HEK293 (cell line): ENCODE measurements around the gene COL9A3.

Source experiments
- CTCF ChIA-PET: fragments of 350-600 bp; formaldehyde crosslinking; extraction: SDS; loops from one replicate; lab custom pipeline; 2021; ENCODE audit warnings: antibody characterized with exemption; lab: Yijun Ruan, JAX
- POLR2A ChIA-PET: fragments of 300-600 bp; formaldehyde crosslinking; extraction: SDS; loops from one replicate; lab custom pipeline; 2020; ENCODE audit warnings: antibody characterized with exemption, inconsistent platforms; lab: Yijun Ruan, JAX
- H3K27ac ChIP-seq: fragments of 200-500 bp; sonication (Bioruptor generic); 2 replicates; pipeline ENCODE4 v1.5.1; 2014; ENCODE audit warnings: low read depth, low read length, control low read depth, inconsistent platforms; ENCODE audit errors: extremely low read depth
- H3K36me3 ChIP-seq, 2 experiments: fragments of 200-500 bp in 1 of 2; sonication (Bioruptor generic) in 1 of 2; 1 replicate in 1 of 2; 2 replicates in 1 of 2; pipeline ENCODE4 v1.5.1; 2014 to 2017; ENCODE audit warnings: inconsistent platforms in 2 of 2, low read length in 2 of 2; ENCODE audit not compliant: control insufficient read depth in 2 of 2, insufficient read depth in 1 of 2
- H3K4me1 ChIP-seq: fragments of 200-500 bp; sonication (Bioruptor generic); 2 replicates; pipeline ENCODE4 v1.5.1; 2014; ENCODE audit warnings: mild to moderate bottlenecking, low read length, inconsistent platforms; ENCODE audit not compliant: control insufficient read depth, insufficient read depth
- H3K4me3 ChIP-seq: 2 replicates; pipeline ENCODE4 v1.5.1; 2011; ENCODE audit warnings: low read depth, mild to moderate bottlenecking, control low read depth, low read length, moderate library complexity
- H3K9me3 ChIP-seq: fragments of 200-500 bp; sonication (Bioruptor generic); 2 replicates; pipeline ENCODE4 v1.5.1; 2014; ENCODE audit warnings: low read depth, low read length, inconsistent platforms; ENCODE audit not compliant: control insufficient read depth, insufficient read depth
- GLIS2 ChIP-seq: fragments of 450-650 bp; formaldehyde crosslinking; IDR thresholded peaks from 2 replicates; pipeline ENCODE4 v1.5.1; 2016; ENCODE audit warnings: missing biosample characterization, missing genetic modification characterization
- PATZ1 ChIP-seq: fragments of 450-650 bp; formaldehyde crosslinking; IDR thresholded peaks from 2 replicates; pipeline ENCODE4 v1.5.1; 2016; ENCODE audit warnings: missing biosample characterization, missing genetic modification characterization
- REST ChIP-seq: fragments of 450-650 bp; formaldehyde crosslinking; IDR thresholded peaks from 2 replicates; pipeline ENCODE4 v1.5.1; 2016; ENCODE audit warnings: missing biosample characterization, missing genetic modification characterization
- SCRT2 ChIP-seq: fragments of 450-650 bp; formaldehyde crosslinking; IDR thresholded peaks from 2 replicates; pipeline ENCODE4 v1.5.1; 2016; ENCODE audit warnings: missing biosample characterization, missing genetic modification characterization
- ZFP3 ChIP-seq: fragments of 450-650 bp; formaldehyde crosslinking; IDR thresholded peaks from 2 replicates; pipeline ENCODE4 v1.5.1; 2016; ENCODE audit warnings: low read depth, missing biosample characterization, missing genetic modification characterization
- ZNF10 ChIP-seq: fragments of 450-650 bp; formaldehyde crosslinking; IDR thresholded peaks from 2 replicates; pipeline ENCODE4 v1.5.1; 2017; ENCODE audit warnings: missing biosample characterization, missing genetic modification characterization
- ZNF18 ChIP-seq: fragments of 450-650 bp; formaldehyde crosslinking; IDR thresholded peaks from 2 replicates; pipeline ENCODE4 v1.5.1; 2016; ENCODE audit warnings: missing biosample characterization, missing genetic modification characterization
- ZNF184 ChIP-seq: fragments of 450-650 bp; IDR thresholded peaks from 2 replicates; pipeline ENCODE4 v1.5.1; 2018; ENCODE audit warnings: missing biosample characterization, mild to moderate bottlenecking, missing genetic modification characterization
- ZNF221 ChIP-seq: fragments of 450-650 bp; formaldehyde crosslinking; IDR thresholded peaks from 2 replicates; pipeline ENCODE4 v1.5.1; 2017; ENCODE audit warnings: missing biosample characterization, missing genetic modification characterization, borderline replicate concordance
- ZNF280D ChIP-seq: fragments of 450-650 bp; formaldehyde crosslinking; IDR thresholded peaks from 2 replicates; pipeline ENCODE4 v1.5.1; 2016; ENCODE audit warnings: missing biosample characterization, missing genetic modification characterization
- ZNF335 ChIP-seq: fragments of 450-650 bp; formaldehyde crosslinking; conservative IDR thresholded peaks from 2 replicates; pipeline ENCODE4 v1.5.1; 2016; ENCODE audit warnings: missing biosample characterization, missing genetic modification characterization
- ZNF341 ChIP-seq: fragments of 450-650 bp; formaldehyde crosslinking; IDR thresholded peaks from 2 replicates; pipeline ENCODE4; 2016; ENCODE audit warnings: low read depth, missing biosample characterization, missing genetic modification characterization
- ZNF394 ChIP-seq: fragments of 450-650 bp; formaldehyde crosslinking; IDR thresholded peaks from 2 replicates; pipeline ENCODE4 v1.5.1; 2016; ENCODE audit warnings: missing biosample characterization, missing genetic modification characterization, mild to moderate bottlenecking, moderate library complexity, borderline replicate concordance
- ZNF544 ChIP-seq: fragments of 450-650 bp; formaldehyde crosslinking; IDR thresholded peaks from 2 replicates; pipeline ENCODE4 v1.5.0; 2017; ENCODE audit warnings: missing biosample characterization, missing genetic modification characterization
- ZNF639 ChIP-seq: fragments of 450-650 bp; formaldehyde crosslinking; IDR thresholded peaks from 2 replicates; pipeline ENCODE4 v1.5.1; 2016; ENCODE audit warnings: missing biosample characterization, missing genetic modification characterization
- ZNF660 ChIP-seq: fragments of 450-650 bp; IDR thresholded peaks from 2 replicates; pipeline ENCODE4 v1.5.1; 2018; ENCODE audit warnings: missing biosample characterization, mild to moderate bottlenecking, missing genetic modification characterization
- ZSCAN18 ChIP-seq: fragments of 450-650 bp; formaldehyde crosslinking; IDR thresholded peaks from 2 replicates; pipeline ENCODE4 v1.5.1; 2016; ENCODE audit warnings: missing biosample characterization, missing genetic modification characterization
- ZSCAN23 ChIP-seq: fragments of 450-650 bp; formaldehyde crosslinking; IDR thresholded peaks from 2 replicates; pipeline ENCODE4 v1.5.1; 2016; ENCODE audit warnings: missing biosample characterization, missing genetic modification characterization

COL9A3 gene

GRCh38 chr20:62776035-62776691 lies 40.7 kb upstream of the COL9A3 start:
- H3K27ac ChIP-seq: no peak overlapping the region
- ChIA-PET POLR2A (interaction anchor here (1.3 kb wide), 1 partner anchor 18 kb away, joined by 4 read pairs; no protein-coding TSS in a partner anchor), CTCF (interaction anchor here (1.2 kb wide), 1 partner anchor 15 kb away, joined by 3 read pairs; no protein-coding TSS in a partner anchor)
- no peaks in the 10 kb centered on the region for H3K36me3 ChIP-seq
- no peaks in the 10 kb centered on the region for H3K9me3 ChIP-seq
- 0 out of 2 replicates have a peak, but pooled peaks cover 3% of the 10 kb centered on the region for H3K4me1 ChIP-seq
- H3K4me3 ChIP-seq: no peak overlapping the region
- TF ChIP-seq GLIS2 (tag by site-specific recombination) (peak; percentile 39; the same call in 1 of the 2 replicates), ZNF18 (tag by site-specific recombination) (no peak)

- H3K4me1 ChIP-seq: 0 out of 2 replicates have a peak, but pooled peaks cover 3% of the 10 kb centered on the region
- ChIA-PET POLR2A (interaction anchor here (1.3 kb wide), 1 partner anchor 17 kb away, joined by 4 read pairs; no protein-coding TSS in a partner anchor), CTCF (interaction anchor here (1.2 kb wide), 1 partner anchor 14 kb away, joined by 3 read pairs; no protein-coding TSS in a partner anchor)
- H3K9me3 ChIP-seq: no peaks in the 10 kb centered on the region
- H3K36me3 ChIP-seq: no peaks in the 10 kb centered on the region
- no peak overlapping the region for H3K27ac ChIP-seq
- H3K4me3 ChIP-seq: no peak overlapping the region
- TF ChIP-seq REST (tag by site-specific recombination) (no peak), PATZ1 (tag by site-specific recombination) (peak; percentile 69), ZFP3 (no peak), ZNF335 (tag by site-specific recombination) (peak; percentile 42; the same call in 1 of the 2 replicates), ZNF10 (tag by site-specific recombination) (no peak), ZNF184 (tag by site-specific recombination) (no peak), ZNF221 (no peak), ZNF639 (tag by site-specific recombination) (no peak), ZNF660 (tag by site-specific recombination) (no peak), ZNF394 (no peak), SCRT2 (peak; percentile 98), ZSCAN23 (tag by site-specific recombination) (no peak), ZNF341 (tag by site-specific recombination) (no peak; the same call in none of the 2 replicates), ZNF280D (tag by site-specific recombination) (no peak), ZNF544 (tag by site-specific recombination) (no peak), ZSCAN18 (tag by site-specific recombination) (no peak)
Measured at GRCh38 chr20:62776692-62777527, 39.9 kb upstream of the COL9A3 start.
